HG03060 (cell line): ENCODE results near the gene TSPAN8.
"Not testable (repeated sequence)": the region's sequence is repeated elsewhere in the genome, so short reads cannot be mapped to it uniquely, and the experiment has no call there.

ENCODE experiments used
- ATAC-seq: cut with Tn5 transposase; IDR thresholded peaks from one replicate; pipeline ENCODE4 v1.9.1; 2021; ENCODE audit warnings: low read depth, moderate number of reproducible peaks; ENCODE audit not compliant: unreplicated experiment

The TSPAN8 gene

DNA sequence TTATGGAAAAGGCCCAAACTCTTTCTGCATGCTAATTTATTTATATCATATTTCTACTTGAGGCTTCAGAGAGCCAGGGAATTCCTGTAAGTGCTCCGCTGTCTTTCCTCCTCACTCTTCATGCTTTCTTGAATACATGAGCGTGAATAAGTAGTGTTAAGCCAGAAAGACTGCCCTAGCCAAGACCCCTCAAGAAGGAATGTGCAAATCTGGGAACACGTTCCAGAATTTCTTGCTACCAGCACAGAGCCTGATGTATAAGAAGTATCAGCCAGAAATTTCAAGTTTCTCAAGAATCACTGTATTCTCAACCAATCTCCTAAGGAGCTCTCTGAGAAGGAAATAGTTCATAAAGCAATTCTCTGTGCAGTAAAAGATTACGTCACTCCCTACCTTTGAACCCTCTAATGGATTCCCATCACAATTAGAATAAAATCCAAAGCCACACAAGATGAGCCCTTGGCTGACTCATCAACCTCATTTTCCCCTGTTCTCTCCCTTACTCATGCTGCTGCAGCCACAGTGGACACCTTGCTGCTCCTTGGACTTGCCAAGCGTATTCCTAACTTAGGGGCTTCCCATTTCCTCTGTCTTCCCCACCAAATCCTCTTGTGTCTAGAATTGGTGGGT is 6.9 kb upstream of the TSPAN8 start:
- ATAC-seq, result no peak

DNA sequence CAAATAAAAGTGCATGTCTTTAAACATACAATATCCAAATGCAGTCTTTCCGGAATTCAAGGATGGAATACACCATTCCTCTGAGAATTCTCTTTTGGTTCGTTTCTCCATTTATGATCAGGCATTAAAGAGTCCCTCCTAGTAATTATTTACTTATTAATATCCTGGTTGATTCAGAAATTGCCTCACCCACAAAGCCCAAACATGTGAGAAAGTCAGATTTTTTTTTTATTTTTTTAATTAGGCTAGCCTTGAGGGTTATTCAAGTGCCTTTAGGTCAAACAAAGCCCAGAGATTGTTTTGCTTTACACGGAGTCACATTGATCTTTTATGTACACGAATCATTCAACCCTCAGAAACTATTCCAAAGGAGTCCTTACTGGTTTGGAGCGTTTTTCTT is 6.4 kb upstream of the TSPAN8 start:
- ATAC-seq, result no peak

DNA sequence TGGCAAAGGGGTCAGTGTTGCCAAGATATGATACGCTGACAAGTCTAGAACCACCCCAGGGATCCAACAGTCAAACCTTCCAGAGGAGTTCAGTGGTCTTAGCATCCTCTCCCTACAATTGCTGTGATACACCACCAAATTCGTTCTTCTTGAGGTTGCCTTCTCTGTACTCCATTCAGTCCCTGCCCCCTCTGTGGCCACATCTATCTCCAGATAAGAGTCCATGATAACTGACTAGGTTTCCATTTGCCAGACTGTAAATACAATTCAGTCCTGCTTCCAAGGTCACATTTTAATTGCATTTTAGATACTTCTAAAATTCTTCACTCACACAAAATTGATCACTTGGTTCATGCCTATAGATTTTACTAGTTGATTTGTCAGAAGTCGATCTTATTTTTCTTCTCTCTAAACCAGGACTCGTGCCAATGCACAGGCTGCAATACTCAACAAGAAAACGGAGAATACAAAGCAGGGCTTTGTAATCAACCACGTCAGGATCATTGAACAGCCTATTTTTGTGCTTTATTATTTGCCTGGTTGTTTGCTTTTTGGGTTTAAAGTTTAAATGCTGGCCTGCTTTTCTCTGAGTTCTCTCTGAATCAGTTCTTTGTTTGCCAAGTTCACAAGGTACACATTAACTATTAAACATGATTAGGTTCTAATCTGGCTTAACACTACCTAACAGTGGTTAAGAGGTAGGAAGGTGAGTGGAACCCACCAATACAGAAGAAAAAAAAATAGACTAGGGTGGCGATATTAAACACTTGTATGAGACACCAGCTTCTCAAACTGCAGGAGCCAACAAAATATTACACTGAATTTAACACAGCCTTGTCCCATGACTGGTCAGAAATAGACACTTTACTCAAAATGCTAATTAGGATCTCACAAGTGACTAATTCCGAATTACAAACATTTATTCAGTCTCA is 5.3 kb upstream of the TSPAN8 start:
- no peak for ATAC-seq

DNA sequence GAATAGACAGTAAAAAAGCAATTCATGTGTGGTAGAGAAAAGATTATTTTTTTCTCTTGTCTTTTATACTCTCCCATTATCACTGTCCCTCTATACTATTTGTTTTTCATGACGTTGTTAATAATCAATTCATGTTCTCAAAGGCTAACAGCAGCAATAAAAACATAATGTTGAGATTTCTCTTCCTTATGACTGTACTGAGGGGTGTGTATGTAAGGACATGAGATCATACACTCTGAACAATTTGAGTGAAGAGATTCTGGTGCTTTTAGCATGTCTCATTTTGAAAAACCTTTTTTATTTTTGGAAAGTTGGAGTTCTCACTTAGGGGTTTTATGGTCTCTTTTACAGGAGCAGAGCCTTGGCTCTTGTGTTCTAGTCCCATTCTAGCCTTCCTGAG is 3.8 kb upstream of the TSPAN8 start:
- no peak for ATAC-seq

GRCh38 chr12:71160585-71160984 is 2.8 kb upstream of the TSPAN8 start:
- no peak for ATAC-seq

DNA sequence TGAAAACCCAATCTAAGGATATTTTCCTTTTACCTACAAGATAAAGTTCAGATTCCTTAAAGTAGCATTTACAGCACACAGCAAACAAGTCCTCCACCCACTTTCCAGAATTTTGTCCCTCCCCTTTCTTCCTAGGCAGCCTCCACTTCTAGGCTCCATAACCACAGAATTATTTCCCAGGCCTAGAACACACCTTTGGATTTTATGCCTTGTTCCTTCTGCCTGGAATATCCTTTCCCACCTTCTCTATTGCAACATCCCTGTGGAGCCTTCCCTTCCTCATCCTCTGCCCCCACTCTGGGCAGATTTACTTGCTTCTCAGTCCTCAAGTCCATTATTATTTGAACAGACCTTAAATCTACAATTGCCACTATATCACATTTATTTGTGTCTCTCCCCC is 2.1 kb upstream of the TSPAN8 start:
- no peak for ATAC-seq

DNA sequence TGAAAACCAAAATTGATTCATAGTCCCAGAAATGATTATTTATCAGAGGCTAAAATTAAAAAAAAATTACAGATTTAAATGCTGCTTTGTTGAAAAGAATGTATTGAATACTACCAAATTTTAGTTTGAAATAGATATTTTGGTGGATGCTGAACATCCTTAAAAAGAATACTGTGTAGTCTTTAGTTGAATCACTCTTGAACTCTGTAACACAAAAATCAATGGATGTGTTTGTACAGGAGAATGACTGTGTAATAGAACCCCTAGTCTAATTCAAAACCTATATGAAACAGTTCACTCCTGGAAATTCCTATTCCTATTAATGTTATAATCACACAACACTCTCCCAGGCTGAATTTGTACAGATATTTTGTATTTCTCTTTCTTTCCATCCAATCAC is 1.5 kb upstream of the TSPAN8 start:
- no peak for ATAC-seq

- no peak for ATAC-seq
These were observed 623 bp upstream of the TSPAN8 start for GRCh38 chr12:71158361-71158882.

DNA sequence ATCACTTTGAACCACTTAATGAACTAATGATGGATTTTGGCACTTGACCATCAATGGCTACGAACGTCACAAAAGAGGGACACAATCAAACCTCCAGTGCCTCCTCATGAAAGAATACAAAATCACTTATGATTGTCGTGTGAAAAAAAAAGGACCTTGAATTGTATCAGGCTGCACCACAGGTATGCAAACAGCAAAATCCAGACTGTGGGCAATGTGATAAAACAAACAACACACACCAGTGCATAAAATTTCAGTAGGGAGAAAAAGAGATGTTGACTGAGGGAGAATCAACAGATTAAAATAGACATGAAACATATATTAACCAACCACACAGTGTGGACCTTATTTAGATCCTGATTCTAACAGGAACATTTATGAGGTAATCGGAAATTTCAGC is 2.6 kb downstream of the TSPAN8 start:
- no peak for ATAC-seq

- ATAC-seq, result no peak
These were observed 4.9 kb downstream of the TSPAN8 start for GRCh38 chr12:71152851-71153250.

DNA sequence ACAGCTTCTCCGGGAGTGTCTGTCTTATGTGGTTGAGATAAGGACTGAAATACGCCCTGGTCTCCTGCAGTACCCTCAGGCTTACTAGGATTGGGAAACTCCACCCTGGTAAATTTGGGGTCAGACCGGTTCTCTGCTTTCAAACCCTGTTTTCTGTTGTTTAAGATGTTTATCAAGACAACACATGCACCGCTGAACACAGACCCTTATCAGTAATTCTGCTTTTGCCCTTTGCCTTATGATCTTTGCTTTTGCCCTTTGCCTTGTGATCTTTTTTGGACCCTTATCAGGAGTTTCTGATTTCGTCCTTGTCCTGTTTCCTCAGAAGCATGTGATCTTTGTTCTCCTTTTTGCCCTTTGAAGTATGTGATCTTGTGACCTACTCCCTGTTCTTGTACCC is 7.8 kb downstream of the TSPAN8 start:
- not testable (repeated sequence) for ATAC-seq

- ATAC-seq, result no peak
These were observed 13.1 kb downstream of the TSPAN8 start for GRCh38 chr12:71144682-71145081.

DNA sequence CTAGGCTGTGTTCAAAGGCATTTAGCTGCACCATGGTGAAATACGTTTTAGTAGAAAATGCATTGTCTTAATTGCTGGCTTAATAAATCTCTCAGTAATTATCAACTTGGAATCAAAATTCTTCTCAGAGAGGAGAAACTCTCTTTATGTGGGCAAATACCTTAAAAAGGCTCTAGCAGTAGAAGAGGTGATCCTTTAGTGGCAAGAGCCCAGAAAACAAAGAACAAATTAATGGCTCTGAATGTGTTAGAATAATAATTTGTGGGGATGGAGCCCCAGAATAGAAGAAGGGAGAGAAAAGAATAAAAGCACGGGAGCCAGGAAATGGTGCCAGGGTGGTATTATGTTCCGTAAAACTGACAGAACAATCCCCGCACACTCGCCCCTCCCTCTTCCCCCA is 14.8 kb downstream of the TSPAN8 start:
- ATAC-seq, result no peak

DNA sequence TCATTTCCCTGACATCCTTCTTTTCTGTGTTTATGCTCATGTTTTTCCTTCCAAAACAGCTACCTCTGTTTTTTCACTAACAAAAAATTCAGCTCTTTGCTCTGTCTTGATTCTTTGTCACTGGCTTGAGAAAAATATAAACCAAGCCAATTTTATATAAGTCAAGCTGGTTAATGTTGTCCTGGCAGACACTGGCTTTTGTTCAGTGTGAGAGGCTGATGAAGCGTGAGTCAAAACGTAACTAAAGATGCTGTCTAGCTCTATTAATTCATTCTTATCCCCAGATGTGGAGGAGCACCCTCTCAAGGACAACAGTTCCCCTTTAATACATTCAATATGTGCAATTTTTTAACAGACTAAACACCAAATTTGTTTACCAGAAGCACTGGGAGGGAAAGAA is 15.8 kb downstream of the TSPAN8 start:
- no peak for ATAC-seq

DNA sequence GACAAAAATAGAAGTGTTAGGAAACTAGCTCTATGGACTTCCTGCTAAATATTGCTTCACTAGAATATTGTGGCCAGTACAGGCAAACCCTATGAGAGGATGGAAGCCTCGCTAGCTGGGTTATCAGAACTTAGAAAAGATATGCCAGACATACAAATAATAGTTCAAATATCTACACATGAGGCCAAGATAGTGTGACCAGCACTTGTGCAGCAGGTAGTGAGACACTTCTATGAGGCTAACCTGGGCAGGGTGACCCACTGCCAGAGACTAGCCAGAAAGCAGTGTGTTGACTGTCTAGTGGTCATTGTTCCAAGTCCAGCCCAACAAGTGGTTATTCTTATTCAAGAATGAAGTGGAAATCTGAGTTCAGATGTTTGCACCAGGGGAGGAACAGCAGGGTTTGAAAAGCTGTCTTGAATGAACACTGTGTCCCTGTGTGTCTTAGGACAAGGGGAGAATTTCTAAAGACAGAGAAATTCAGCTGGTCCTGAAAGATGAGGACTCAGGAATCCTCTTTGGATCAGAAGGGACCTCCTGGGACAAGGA is 16.3 kb downstream of the TSPAN8 start:
- ATAC-seq, result no peak

DNA sequence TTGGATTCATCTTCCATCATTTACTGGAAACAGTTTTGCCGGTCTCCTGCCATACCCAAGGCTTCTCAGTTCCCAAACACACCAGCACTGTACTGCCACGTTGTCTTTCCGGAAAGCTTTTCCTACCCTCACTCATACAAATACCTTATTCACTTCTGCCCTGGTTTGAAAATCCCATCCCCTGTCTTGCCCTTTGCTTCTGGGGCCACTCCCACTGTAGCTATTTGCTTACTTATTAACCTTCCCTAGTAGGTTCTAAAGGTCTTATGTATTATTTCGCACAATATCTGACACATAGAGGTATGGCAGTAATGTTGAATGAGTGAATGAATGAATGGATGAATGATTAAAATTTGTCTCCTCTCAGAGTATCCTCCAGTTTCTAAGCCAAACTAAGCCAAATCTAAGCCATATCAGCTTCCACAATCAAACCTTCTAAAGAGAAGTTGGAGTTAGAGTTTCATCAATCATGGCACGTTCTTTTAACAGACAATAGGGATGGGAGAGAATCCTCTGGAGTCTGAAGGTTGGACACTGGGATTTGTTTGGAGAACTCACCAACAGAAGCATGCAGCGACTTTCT is 18.6 kb downstream of the TSPAN8 start:
- ATAC-seq, result no peak

DNA sequence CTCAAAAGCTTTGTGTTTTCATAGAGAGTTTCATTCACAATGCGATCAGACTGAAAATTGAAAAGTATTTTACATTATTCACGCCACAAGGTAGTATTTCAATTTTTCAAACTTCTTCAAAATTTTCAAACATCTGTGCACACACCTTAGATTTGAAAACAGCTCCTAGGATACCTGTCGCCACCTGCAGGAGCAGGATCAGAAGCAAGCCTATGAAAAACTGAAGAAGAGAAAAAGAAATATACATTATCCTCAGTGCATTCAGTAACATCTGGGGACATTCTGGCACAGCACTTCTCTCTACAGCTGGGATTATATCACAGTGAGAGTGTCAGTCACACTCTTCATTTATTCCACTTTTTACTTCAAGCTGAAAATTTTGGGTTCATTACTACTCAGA is 19.8 kb downstream of the TSPAN8 start:
- no peak for ATAC-seq

GRCh38 chr12:71135812-71136176 is 22.0 kb downstream of the TSPAN8 start:
- no peak for ATAC-seq

DNA sequence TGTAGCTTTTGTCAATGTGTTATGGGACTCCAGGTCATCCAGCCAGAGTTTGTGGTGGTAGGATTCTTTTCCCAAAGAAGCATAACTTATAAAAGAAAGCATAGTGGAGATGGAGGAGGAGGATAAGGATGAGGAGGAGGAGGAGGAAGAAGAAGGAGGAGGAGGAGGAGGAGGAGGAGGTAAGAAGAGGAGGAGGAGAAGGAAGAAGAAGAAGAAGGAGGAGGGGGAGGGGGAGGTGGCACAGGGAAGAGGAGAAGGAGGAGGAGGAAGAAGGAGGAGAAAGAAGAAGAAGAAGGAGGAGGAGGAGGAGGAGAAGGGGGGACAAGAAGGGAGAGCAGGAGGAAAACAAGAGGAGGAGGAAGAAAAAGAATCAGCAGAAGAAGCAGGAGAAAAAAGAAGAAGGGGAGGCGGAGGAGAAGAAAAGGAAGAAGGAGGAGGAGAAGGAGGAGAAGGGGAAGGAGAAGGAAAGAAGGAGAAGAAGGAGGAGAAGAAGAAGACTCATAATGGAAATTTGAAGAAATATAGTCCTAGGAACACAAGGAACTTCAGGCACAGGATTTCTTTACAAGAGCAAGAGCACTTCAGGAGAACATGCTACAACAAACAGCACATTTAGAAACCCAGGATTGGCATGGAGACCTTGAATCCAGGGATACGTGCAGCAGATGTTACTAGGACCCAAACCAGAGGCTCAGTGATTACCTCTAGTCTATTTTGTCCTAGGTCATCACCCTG is 22.6 kb downstream of the TSPAN8 start:
- no peak for ATAC-seq

- no peak for ATAC-seq
These were observed 23.4 kb downstream of the TSPAN8 start for GRCh38 chr12:71134405-71134804.
